A549 (cell line): ENCODE measurements around the gene OTULINL. TPM values are rescaled to one million over a fixed set of nuclear protein-coding genes. Genes with fewer than 3 reads are reported as not detected.

Source experiments
- ATAC-seq, 2 experiments: fragments of 200-7000 bp in 1 of 2; fragments of >200 bp in 1 of 2; cut with Nextera tagmentation in 1 of 2; cut with Tn5 transposase in 1 of 2; 3 replicates each; pipeline versions ENCODE4 v1.8.0 to v1.9.1; 2018 to 2020; ENCODE audit warnings: mild to moderate bottlenecking in 1 of 2, moderate library complexity in 1 of 2
- CTCF ChIA-PET: fragments of 300-600 bp; sonication (Branson Sonifier 250); formaldehyde crosslinking; extraction: SDS; loops from one replicate; lab custom pipeline; 2021; ENCODE audit warnings: antibody characterized with exemption, inconsistent platforms; lab: Yijun Ruan, JAX
- POLR2A ChIA-PET: fragments of 350-600 bp; formaldehyde crosslinking; extraction: SDS; loops from one replicate; lab custom pipeline; 2021; ENCODE audit warnings: antibody characterized with exemption, inconsistent platforms; lab: Yijun Ruan, JAX
- DNase-seq, 2 experiments: peaks; one replicate each; pipeline versions ENCODE4 v3.0.0 to v3.0.0-alpha.2; 2011 to 2016; ENCODE audit warnings: low read depth in 1 of 2, low spot score in 1 of 2
- FAIRE-seq: peaks from 2 replicates; lab custom pipeline; 2011; peaks lifted over from hg19 to GRCh38; lab: Jason Lieb, UNC
- H3K27ac ChIP-seq, 2 experiments: fragments of >200 bp; sonication (Bioruptor Twin); formaldehyde crosslinking; 3 replicates each; pipeline ENCODE4 v1.5.1; 2016 to 2017
- H3K4me1 ChIP-seq: fragments of >200 bp; sonication (Bioruptor Twin); formaldehyde crosslinking; 3 replicates; pipeline ENCODE4 v1.6.1; 2016
- H3K4me2 ChIP-seq: fragments of >200 bp; sonication (Bioruptor Twin); formaldehyde crosslinking; 3 replicates; pipeline ENCODE4 v1.6.1; 2016
- H3K4me3 ChIP-seq: fragments of >200 bp; sonication (Bioruptor Twin); formaldehyde crosslinking; 3 replicates; pipeline ENCODE4 v1.5.1; 2016
- H3K9me3 ChIP-seq: fragments of >200 bp; sonication (Bioruptor Twin); formaldehyde crosslinking; 3 replicates; pipeline ENCODE4 v1.6.1; 2016
- CBX8 ChIP-seq: fragments of 200-600 bp; sonication (generic); IDR thresholded peaks from 2 replicates; pipeline ENCODE4 v1.6.1; 2016
- CHD2 ChIP-seq: fragments of 150-350 bp; IDR thresholded peaks from 2 replicates; pipeline ENCODE4 v1.6.1; 2014; ENCODE audit warnings: low read length; ENCODE audit not compliant: partially characterized antibody
- CTCF ChIP-seq: fragments of >200 bp; sonication (Bioruptor Twin); formaldehyde crosslinking; IDR thresholded peaks from 3 replicates; pipeline ENCODE4 v1.5.1; 2016
- E2F6 ChIP-seq: IDR thresholded peaks from 2 replicates; pipeline ENCODE4 v1.6.1; 2012; ENCODE audit warnings: low read depth, borderline replicate concordance
- HDAC2 ChIP-seq: fragments of 200-600 bp; sonication (generic); IDR thresholded peaks from 2 replicates; pipeline ENCODE4 v1.6.1; 2016
- HEYL ChIP-seq: fragments of 250-450 bp; sonication (Bioruptor Pico); IDR thresholded peaks from 2 replicates; pipeline ENCODE4 v1.8.0; 2021; ENCODE audit warnings: mild to moderate bottlenecking, moderate library complexity
- HOXA7 ChIP-seq: fragments of 250-450 bp; sonication (Bioruptor Pico); IDR thresholded peaks from 2 replicates; pipeline ENCODE4 v1.5.0; 2020; ENCODE audit warnings: mild to moderate bottlenecking, moderate library complexity
- HOXB13 ChIP-seq: fragments of 250-450 bp; sonication (Bioruptor Pico); IDR thresholded peaks from 2 replicates; pipeline ENCODE4 v1.5.0; 2020; ENCODE audit warnings: low read depth, mild to moderate bottlenecking, moderate library complexity
- JUNB ChIP-seq: fragments of >200 bp; sonication (Bioruptor Twin); formaldehyde crosslinking; IDR thresholded peaks from 2 replicates; pipeline ENCODE4 v1.6.1; 2016
- MAX ChIP-seq: IDR thresholded peaks from 2 replicates; pipeline ENCODE4 v1.6.1; 2012
- MAZ ChIP-seq: fragments of 150-350 bp; IDR thresholded peaks from 2 replicates; pipeline ENCODE4 v1.6.1; 2014; ENCODE audit warnings: antibody characterized with exemption, low read depth, low read length, borderline replicate concordance
- MYC ChIP-seq: IDR thresholded peaks from 2 replicates; pipeline ENCODE4 v1.6.1; 2012; ENCODE audit warnings: mild to moderate bottlenecking, inconsistent platforms, low read length, improper control_type of control experiment, borderline replicate concordance
- NPAS2 ChIP-seq: fragments of 250-450 bp; sonication (Bioruptor Pico); IDR thresholded peaks from 2 replicates; pipeline ENCODE4 v1.8.0; 2022; ENCODE audit warnings: mild to moderate bottlenecking, moderate library complexity, borderline replicate concordance
- NR3C1 ChIP-seq: fragments of >200 bp; sonication (Bioruptor Twin); formaldehyde crosslinking; IDR thresholded peaks from 3 replicates; pipeline ENCODE4 v1.6.1; 2017
- POLR2A ChIP-seq: IDR thresholded peaks from 2 replicates; pipeline ENCODE4 v1.6.1; 2012; ENCODE audit warnings: mild to moderate bottlenecking, low read length
- RAD21 ChIP-seq, 2 experiments: fragments of >200 bp in 1 of 2; sonication (Bioruptor Twin) in 1 of 2; formaldehyde crosslinking in 1 of 2; IDR thresholded peaks in 1 of 2; conservative IDR thresholded peaks in 1 of 2; 2 replicates in 1 of 2; 3 replicates in 1 of 2; pipeline ENCODE4 v1.6.1; 2012 to 2018; ENCODE audit warnings: inconsistent platforms in 1 of 2
- RARB ChIP-seq: fragments of 250-450 bp; sonication (Bioruptor Pico); IDR thresholded peaks from 2 replicates; pipeline ENCODE4 v1.8.0; 2021; ENCODE audit warnings: mild to moderate bottlenecking, moderate library complexity
- REST ChIP-seq: fragments of 200-600 bp; sonication (generic); IDR thresholded peaks from 2 replicates; pipeline ENCODE4 v1.6.1; 2016; ENCODE audit warnings: antibody characterized with exemption, mild to moderate bottlenecking, moderate library complexity
- ZC3H11A ChIP-seq: fragments of 450-650 bp; IDR thresholded peaks from 2 replicates; pipeline ENCODE4 v1.6.1; 2014; ENCODE audit warnings: antibody characterized with exemption, mild to moderate bottlenecking
- ZSCAN20 ChIP-seq: fragments of 250-450 bp; sonication (Bioruptor Pico); IDR thresholded peaks from 2 replicates; pipeline ENCODE4 v1.8.0; 2022; ENCODE audit warnings: mild to moderate bottlenecking, moderate library complexity
- WGBS: methylation state at CpG from one replicate; pipeline ENCODE4 v1.1.6; 2017; ENCODE audit errors: missing lambda C conversion rate; 5-methylcytosine and 5-hydroxymethylcytosine counted together
- polyA plus RNA-seq, 4 experiments: library from polyadenylated mRNA; depleted of rRNA in 3 of 4; stranded (reverse); fragments of >200 nt; fragmentation: RNase III in 1 of 4; extraction: RNeasy Plus Mini Kit Qiagen cat#74134 plus additional on column Dnase treatment in 1 of 4; gene quantifications; 2 replicates in 3 of 4; 3 replicates in 1 of 4; pipeline ENCODE4 v1.2.3, GENCODE V29; 2011 to 2017

OTULINL gene
- polyA plus RNA-seq, 2 of the 4 experiments (the other 2 are of a cell fraction), result 2.9 to 3.7 TPM

GRCh38 chr5:14579731-14580397 lies 1.7 kb upstream of the OTULINL start:
- no peaks in the 10 kb centered on the region for H3K9me3 ChIP-seq
- DNase-seq (no peak), ATAC-seq (no peak), FAIRE-seq (no peak)
- peaks cover 7% of the 10 kb centered on the region; the same call in 1 of the 3 replicates for H3K4me1 ChIP-seq
- CTCF ChIA-PET, result interaction anchor here (0.8 kb wide), 1 partner anchor 69 kb away, joined by 4 read pairs; no protein-coding TSS in a partner anchor
- no peak overlapping the region for H3K4me3 ChIP-seq
- no peak overlapping the region for H3K4me2 ChIP-seq
- no peak for TF ChIP-seq REST
- no peak for TF ChIP-seq HOXB13 (CRISPR knock-in tag)
- TF ChIP-seq RARB (CRISPR knock-in tag), result no peak
- TF ChIP-seq HDAC2, result no peak
- TF ChIP-seq MAX, result no peak
- TF ChIP-seq MAZ, result no peak
- TF ChIP-seq HEYL, result no peak
- TF ChIP-seq ZC3H11A, result no peak
- TF ChIP-seq CHD2, result no peak
- TF ChIP-seq HOXA7, result no peak
- no peak for TF ChIP-seq RAD21 (conservative IDR thresholded peaks at IDR 0.05 in 1 of 2, IDR thresholded peaks at IDR 0.05 in 1 of 2)
- no peak for TF ChIP-seq ZSCAN20 (CRISPR knock-in tag)
- TF ChIP-seq POLR2A, result no peak
- no peak for TF ChIP-seq MYC
- no peak for TF ChIP-seq JUNB
- TF ChIP-seq NPAS2 (CRISPR knock-in tag), result no peak
- WGBS, result 82% methylated on average over 4 of the region's 4 CpGs
- POLR2A ChIA-PET, result no interaction called here
- H3K27ac ChIP-seq, result no peak overlapping the region

GRCh38 chr5:14580398-14581034 lies 1.1 kb upstream of the OTULINL start:
- 79% methylated on average over 6 of the region's 6 CpGs for WGBS
- ChIA-PET CTCF (interaction anchor here (0.8 kb wide), 1 partner anchor 68 kb away, joined by 4 read pairs; no protein-coding TSS in a partner anchor), POLR2A (no interaction called here)
- no peak for FAIRE-seq
- H3K9me3 ChIP-seq, result no peaks in the 10 kb centered on the region
- no peak overlapping the region for H3K4me3 ChIP-seq
- H3K27ac ChIP-seq, result no peak overlapping the region
- TF ChIP-seq HEYL (no peak), ZC3H11A (no peak), E2F6 (no peak), CBX8 (no peak), CTCF (no peak), MYC (no peak), NR3C1 (no peak)
- no peak for DNase-seq
- H3K4me1 ChIP-seq, result 0 out of 3 replicates have a peak, but pooled peaks cover 3% of the 10 kb centered on the region
- no peak for ATAC-seq
- no peak overlapping the region for H3K4me2 ChIP-seq
